GM12878 (cell line): Measurements from ENCODE around the gene CADM2. TPM values are rescaled to one million over a fixed set of nuclear protein-coding genes. Genes with fewer than 3 reads are reported as not detected.

ENCODE experiments used
- ATAC-seq: fragments of 200-7000 bp; cut with Tn5 transposase; 3 replicates; pipeline ENCODE4 v1.9.1; 2020; ENCODE audit warnings: mild to moderate bottlenecking, moderate library complexity
- BruUV-seq: library from RNA; stranded (reverse); fragments of 400-500 nt; replicated peaks from 2 replicates; lab custom pipeline; 2021; lab: Mats Ljungman, UMichigan
- CTCF ChIA-PET: fragments of 300-600 bp; sonication (Branson Sonifier 250); formaldehyde crosslinking; extraction: SDS; loops from one replicate; lab custom pipeline; 2021; ENCODE audit warnings: inconsistent platforms; lab: Yijun Ruan, JAX
- POLR2A ChIA-PET: fragments of 350-600 bp; formaldehyde crosslinking; extraction: SDS; loops from one replicate; lab custom pipeline; 2021; ENCODE audit warnings: inconsistent platforms; lab: Charles Lee
- RAD21 ChIA-PET: fragments of 300-600 bp; sonication (Branson Sonifier 250); formaldehyde crosslinking; loops from one replicate; lab custom pipeline; 2023; ENCODE audit warnings: antibody characterized with exemption; ENCODE audit not compliant: unreplicated experiment; lab: Charles Lee
- SMC1A ChIA-PET: fragments of 300-600 bp; sonication (Branson Sonifier 250); formaldehyde crosslinking; loops from one replicate; lab custom pipeline; 2023; ENCODE audit not compliant: unreplicated experiment, uncharacterized antibody; lab: Charles Lee
- DNase-seq: peaks from one replicate; pipeline ENCODE4 v3.0.0-alpha.2; 2011; ENCODE audit warnings: low read depth, low spot score
- FAIRE-seq: peaks from 3 replicates; lab custom pipeline; 2011; peaks lifted over from hg19 to GRCh38; lab: Jason Lieb, UNC
- H2AFZ ChIP-seq: 2 replicates; pipeline ENCODE4 v1.6.0; 2011; ENCODE audit warnings: low read depth, low read length, control low read depth; ENCODE audit not compliant: control insufficient read depth
- H3K27ac ChIP-seq: 2 replicates; pipeline ENCODE4 v1.5.1; 2011; ENCODE audit warnings: control low read depth; ENCODE audit not compliant: control insufficient read depth, insufficient read depth
- H3K27me3 ChIP-seq, 2 experiments: replicated peaks in 1 of 2; 2 replicates each; pipeline versions ENCODE4 v1.6.0 to v1.6.1; 2011; ENCODE audit warnings: low read length in 1 of 2; ENCODE audit not compliant: control insufficient read depth in 2 of 2, insufficient read depth in 2 of 2
- H3K36me3 ChIP-seq, 2 experiments: 2 replicates each; pipeline ENCODE4 v1.5.1; 2011; ENCODE audit warnings: low read length in 1 of 2; ENCODE audit not compliant: control insufficient read depth in 2 of 2, insufficient read depth in 2 of 2
- H3K4me1 ChIP-seq: 2 replicates; pipeline ENCODE4 v1.6.1; 2011; ENCODE audit warnings: mild to moderate bottlenecking, low read length, moderate library complexity, mixed read lengths; ENCODE audit not compliant: control insufficient read depth, insufficient read depth
- H3K4me2 ChIP-seq: 2 replicates; pipeline ENCODE4 v1.6.0; 2011; ENCODE audit warnings: control low read depth; ENCODE audit not compliant: control insufficient read depth, insufficient read depth
- H3K4me3 ChIP-seq: fragments of 200-600 bp; sonication (generic); 2 replicates; pipeline ENCODE4 v1.5.1; 2016
- H3K79me2 ChIP-seq: 2 replicates; pipeline ENCODE4 v1.6.0; 2011; ENCODE audit warnings: low read length; ENCODE audit not compliant: control insufficient read depth, insufficient read depth
- H3K9ac ChIP-seq: 2 replicates; pipeline ENCODE4 v1.8.0; 2011; ENCODE audit warnings: low read length, control low read depth, mixed read lengths; ENCODE audit not compliant: control insufficient read depth, insufficient read depth
- H3K9me3 ChIP-seq: replicated peaks from 3 replicates; pipeline ENCODE4 v1.5.1; 2011; ENCODE audit warnings: mild to moderate bottlenecking, low read length; ENCODE audit not compliant: control insufficient read depth, insufficient read depth
- H4K20me1 ChIP-seq: 2 replicates; pipeline ENCODE4 v1.6.0; 2011; ENCODE audit not compliant: control insufficient read depth, insufficient read depth
- ATF7 ChIP-seq: fragments of 450-650 bp; IDR thresholded peaks from 2 replicates; pipeline ENCODE4 v1.6.1; 2016; ENCODE audit warnings: low read depth, mild to moderate bottlenecking
- BHLHE40 ChIP-seq, 2 experiments: fragments of 450-650 bp in 1 of 2; IDR thresholded peaks; 2 replicates each; pipeline ENCODE4 v1.6.1; 2011 to 2017; ENCODE audit warnings: low read depth in 2 of 2, borderline replicate concordance in 1 of 2, improper control_type of control experiment in 1 of 2, low read length in 1 of 2, mild to moderate bottlenecking in 1 of 2
- CHD4 ChIP-seq: fragments of 200-600 bp; sonication (generic); IDR thresholded peaks from 2 replicates; pipeline ENCODE4 v1.6.1; 2016; ENCODE audit warnings: mild to moderate bottlenecking
- E2F8 ChIP-seq: fragments of 450-650 bp; IDR thresholded peaks from 2 replicates; pipeline ENCODE4 v1.6.1; 2018; ENCODE audit warnings: mild to moderate bottlenecking, low read depth, moderate library complexity; ENCODE audit not compliant: partially characterized antibody
- HCFC1 ChIP-seq: fragments of 150-350 bp; IDR thresholded peaks from 2 replicates; pipeline ENCODE4 v1.6.1; 2014; ENCODE audit warnings: low read length
- HDGF ChIP-seq: fragments of 450-650 bp; IDR thresholded peaks from 2 replicates; pipeline ENCODE4 v1.6.1; 2016; ENCODE audit warnings: antibody characterized with exemption
- MXI1 ChIP-seq: fragments of 150-350 bp; IDR thresholded peaks from 2 replicates; pipeline ENCODE4 v1.6.1; 2011; ENCODE audit warnings: low read depth, mild to moderate bottlenecking, inconsistent platforms, low read length, improper control_type of control experiment
- MYB ChIP-seq: fragments of 150-350 bp; IDR thresholded peaks from 2 replicates; pipeline ENCODE4 v1.6.1; 2014; ENCODE audit warnings: mild to moderate bottlenecking, low read depth, low read length, borderline replicate concordance
- NFXL1 ChIP-seq: fragments of 450-650 bp; IDR thresholded peaks from 2 replicates; pipeline ENCODE4 v1.6.1; 2017; ENCODE audit warnings: antibody characterized with exemption, mild to moderate bottlenecking, borderline replicate concordance
- NRF1 ChIP-seq: conservative IDR thresholded peaks from 2 replicates; pipeline ENCODE4 v1.6.1; 2011; ENCODE audit warnings: mild to moderate bottlenecking, low read depth, low read length, improper control_type of control experiment
- PAX8 ChIP-seq: fragments of 450-650 bp; IDR thresholded peaks from 2 replicates; pipeline ENCODE4 v1.6.1; 2017; ENCODE audit warnings: mild to moderate bottlenecking, moderate library complexity
- RAD51 ChIP-seq: fragments of 450-650 bp; IDR thresholded peaks from 2 replicates; pipeline ENCODE4 v1.6.1; 2016; ENCODE audit warnings: moderate library complexity, mild to moderate bottlenecking, inconsistent platforms
- RBBP5 ChIP-seq: fragments of 200-600 bp; sonication (generic); conservative IDR thresholded peaks from 2 replicates; pipeline ENCODE4 v1.6.1; 2016
- WRNIP1 ChIP-seq: IDR thresholded peaks from 2 replicates; pipeline ENCODE4 v1.6.1; 2011; ENCODE audit warnings: low read depth, low read length, improper control_type of control experiment, borderline replicate concordance
- YBX1 ChIP-seq: fragments of 450-650 bp; IDR thresholded peaks from 2 replicates; pipeline ENCODE4 v1.6.1; 2016; ENCODE audit warnings: antibody characterized with exemption
- ZBTB33 ChIP-seq: fragments of 450-650 bp; IDR thresholded peaks from 2 replicates; pipeline ENCODE4 v1.6.1; 2017; ENCODE audit warnings: mild to moderate bottlenecking
- WGBS: methylation state at CpG from one replicate; pipeline ENCODE4 v1.1.6; 2016; ENCODE audit warnings: low lambda C conversion rate; ENCODE audit not compliant: insufficient replicate concordance, insufficient coverage; ENCODE audit errors: missing lambda C conversion rate; 5-methylcytosine and 5-hydroxymethylcytosine counted together
- in situ Hi-C: fragments of 300-500 bp; cut with MboI; formaldehyde crosslinking; loops from 9 replicates; pipeline ENCODE4 v1.14.3; 2018; ENCODE audit warnings: mixed read lengths
- intact Hi-C: fragments of 100-400 bp; cut with micrococcal nuclease; formaldehyde crosslinking; loops from one replicate; pipeline ENCODE4 v1.14.2; 2022; ENCODE audit not compliant: unreplicated experiment
- polyA plus RNA-seq, 11 experiments: library from polyadenylated mRNA; depleted of rRNA in 4 of 11; unstranded in 6 of 11; stranded (reverse) in 5 of 11; fragments of >200 nt; fragmentation: Nextera tagmentation in 4 of 11; fragmentation: Illumina TruSeq in 1 of 11; extraction: Ambion mirVana in 4 of 11; extraction: Trizol in 1 of 11; gene quantifications; 1 replicate in 1 of 11; 2 replicates in 10 of 11; pipeline versions ENCODE4 v1.2.1 to v1.2.3, GENCODE V29; 2011 to 2016; ENCODE audit warnings: inconsistent platforms in 2 of 11, missing spikeins in 2 of 11, low read depth in 1 of 11
- total RNA-seq, 4 experiments: library from RNA; depleted of rRNA in 3 of 4; stranded (reverse); fragments of >200 nt in 3 of 4; fragmentation: Illumina TruSeq in 1 of 4; extraction: Trizol in 1 of 4; gene quantifications; 2 replicates each; pipeline versions ENCODE4 v1.2.1 to v1.2.3, GENCODE V29; 2013 to 2021

CADM2 gene
- total and polyA plus RNA-seq, 10 of the 15 experiments (the other 5 are each of a cell fraction or from before 2014, with no cell fraction given) = 0.13 TPM; not detected in 9

GRCh38 chr3:84989102-84989501 lies 30.3 kb downstream of the CADM2 start:
- ChIA-PET POLR2A (interaction anchor here (0.6 kb wide), 1 partner anchor 32 kb away, joined by 3 read pairs; no protein-coding TSS in a partner anchor), CTCF (interaction anchor here (1.6 kb wide), 1 partner anchor 371 kb away, joined by 4 read pairs; no protein-coding TSS in a partner anchor), SMC1A (no interaction called here), RAD21 (no interaction called here)
- Histone ChIP-seq H3K4me2 (no peak overlapping the region), H3K9me3 (no peaks in the 10 kb centered on the region), H4K20me1 (no peaks in the 10 kb centered on the region), H3K27me3 (no peaks in the 10 kb centered on the region), H3K4me3 (no peak overlapping the region), H3K4me1 (no peaks in the 10 kb centered on the region), H3K36me3 (no peaks in the 10 kb centered on the region), H2AFZ (no peak overlapping the region), H3K79me2 (no peaks in the 10 kb centered on the region), H3K27ac (no peak overlapping the region), H3K9ac (no peak overlapping the region)
- intact Hi-C loops (no loop called here), in situ Hi-C loops (no loop called here)
- TF ChIP-seq HDGF (no peak), ATF7 (no peak), RAD51 (no peak)
- no peak for FAIRE-seq
- no TSS peak for BruUV-seq
- DNase-seq = no peak
- ATAC-seq = no peak

GRCh38 chr3:84991422-84991900 lies 32.7 kb downstream of the CADM2 start:
- ChIA-PET SMC1A (no interaction called here), RAD21 (interaction anchor here (0.6 kb wide), 1 partner anchor 293 kb away, joined by 3 read pairs; no protein-coding TSS in a partner anchor), CTCF (no interaction called here), POLR2A (no interaction called here)
- Histone ChIP-seq H3K4me2 (no peak overlapping the region), H3K9me3 (no peaks in the 10 kb centered on the region), H2AFZ (no peak overlapping the region), H3K27me3 (no peaks in the 10 kb centered on the region), H3K9ac (no peak overlapping the region), H3K4me1 (no peaks in the 10 kb centered on the region), H3K27ac (no peak overlapping the region), H3K4me3 (no peak overlapping the region), H4K20me1 (no peaks in the 10 kb centered on the region), H3K36me3 (no peaks in the 10 kb centered on the region), H3K79me2 (no peaks in the 10 kb centered on the region)
- intact Hi-C loops = no loop called here
- TF ChIP-seq MYB = no peak
- TF ChIP-seq NRF1 = no peak
- TF ChIP-seq CHD4 = no peak
- TF ChIP-seq ZBTB33 = no peak
- no peak for TF ChIP-seq E2F8
- TF ChIP-seq NFXL1 = no peak
- no peak for TF ChIP-seq HCFC1
- TF ChIP-seq MXI1 = no peak
- TF ChIP-seq PAX8 = no peak
- no peak for TF ChIP-seq WRNIP1
- TF ChIP-seq BHLHE40 (IDR thresholded peaks at IDR 0.05; ENCODE audit: borderline replicate concordance in 1 of 2, low read depth in 2 of 2, low read length in 1 of 2) = no peak
- TF ChIP-seq YBX1 = no peak
- TF ChIP-seq RBBP5 = no peak
- in situ Hi-C loops = no loop called here
- FAIRE-seq (no peak), ATAC-seq (no peak), DNase-seq (no peak)
- BruUV-seq = no TSS peak
- 0% methylated on average over 1 of the region's 1 CpG for WGBS
